Neuron (in vitro differentiated cells): ENCODE data around the gene AFAP1.

Source experiments
- H2AFZ ChIP-seq: one replicate; pipeline ENCODE4 v1.6.1; 2013; ENCODE audit warnings: low read depth, mild to moderate bottlenecking, inconsistent platforms, low read length, moderate library complexity
- H3K27me3 ChIP-seq: one replicate; pipeline ENCODE4 v1.6.1; 2013; ENCODE audit warnings: low read length; ENCODE audit not compliant: insufficient read depth
- H3K36me3 ChIP-seq: one replicate; pipeline ENCODE4 v1.6.1; 2013; ENCODE audit warnings: low read length; ENCODE audit not compliant: insufficient read depth
- H3K4me1 ChIP-seq: one replicate; pipeline ENCODE4 v1.6.1; 2013; ENCODE audit warnings: low read length; ENCODE audit not compliant: insufficient read depth
- H3K4me3 ChIP-seq: 2 replicates; pipeline ENCODE4 v1.5.1; 2013; ENCODE audit warnings: mild to moderate bottlenecking, low read length, moderate library complexity
- H3K9me3 ChIP-seq: one replicate; pipeline ENCODE4 v1.6.1; 2013; ENCODE audit warnings: low read length

AFAP1 gene

GRCh38 chr4:7976634-7977033, 37.0 kb upstream of the AFAP1 start:
- Histone ChIP-seq H3K4me3 (no peak overlapping the region), H3K27me3 (peaks cover 9% of the 10 kb centered on the region), H3K9me3 (no peaks in the 10 kb centered on the region), H2AFZ (no peak overlapping the region), H3K36me3 (no peaks in the 10 kb centered on the region), H3K4me1 (no peaks in the 10 kb centered on the region)

GRCh38 chr4:7976025-7976424, 36.4 kb upstream of the AFAP1 start:
- Histone ChIP-seq H3K36me3 (no peaks in the 10 kb centered on the region), H3K9me3 (no peaks in the 10 kb centered on the region), H2AFZ (no peak overlapping the region), H3K4me3 (no peak overlapping the region), H3K27me3 (peaks cover 9% of the 10 kb centered on the region), H3K4me1 (no peaks in the 10 kb centered on the region)

GRCh38 chr4:7974425-7974824, 34.8 kb upstream of the AFAP1 start:
- Histone ChIP-seq H2AFZ (no peak overlapping the region), H3K27me3 (peaks cover 6% of the 10 kb centered on the region), H3K9me3 (no peaks in the 10 kb centered on the region), H3K36me3 (no peaks in the 10 kb centered on the region), H3K4me1 (peaks cover 7% of the 10 kb centered on the region), H3K4me3 (no peak overlapping the region)

GRCh38 chr4:7973545-7973981, 33.9 kb upstream of the AFAP1 start:
- no peaks in the 10 kb centered on the region for H3K36me3 ChIP-seq
- no peaks in the 10 kb centered on the region for H3K27me3 ChIP-seq
- H2AFZ ChIP-seq: no peak overlapping the region
- H3K9me3 ChIP-seq: no peaks in the 10 kb centered on the region
- peaks cover 7% of the 10 kb centered on the region for H3K4me1 ChIP-seq
- H3K4me3 ChIP-seq: no peak overlapping the region

- H3K4me1 ChIP-seq: peaks cover 12% of the 10 kb centered on the region
- H3K4me3 ChIP-seq: no peak overlapping the region
Measured at GRCh38 chr4:7971881-7972500, 32.3 kb upstream of the AFAP1 start.

GRCh38 chr4:7971159-7971631, 31.5 kb upstream of the AFAP1 start:
- Histone ChIP-seq H3K36me3 (no peaks in the 10 kb centered on the region), H3K4me1 (peaks cover 14% of the 10 kb centered on the region), H2AFZ (no peak overlapping the region), H3K9me3 (no peaks in the 10 kb centered on the region), H3K27me3 (no peaks in the 10 kb centered on the region), H3K4me3 (no peak overlapping the region)

More at GRCh38 chr4:7971881-7972500, 32.3 kb upstream of the AFAP1 start:
- Histone ChIP-seq H2AFZ (no peak overlapping the region), H3K27me3 (no peaks in the 10 kb centered on the region), H3K9me3 (no peaks in the 10 kb centered on the region), H3K36me3 (no peaks in the 10 kb centered on the region)

GRCh38 chr4:7970361-7970946, 30.8 kb upstream of the AFAP1 start:
- Histone ChIP-seq H3K4me3 (no peak overlapping the region), H3K4me1 (peaks cover 14% of the 10 kb centered on the region), H3K36me3 (no peaks in the 10 kb centered on the region), H3K27me3 (no peaks in the 10 kb centered on the region), H3K9me3 (no peaks in the 10 kb centered on the region), H2AFZ (no peak overlapping the region)

- Histone ChIP-seq H2AFZ (no peak overlapping the region), H3K4me3 (no peak overlapping the region), H3K4me1 (peaks cover 14% of the 10 kb centered on the region), H3K27me3 (peaks cover 3% of the 10 kb centered on the region), H3K36me3 (no peaks in the 10 kb centered on the region), H3K9me3 (no peaks in the 10 kb centered on the region)
Measured at GRCh38 chr4:7968262-7968896, 28.7 kb upstream of the AFAP1 start.

GRCh38 chr4:7967501-7968261, 28.0 kb upstream of the AFAP1 start:
- Histone ChIP-seq H3K9me3 (no peaks in the 10 kb centered on the region), H3K4me1 (peaks cover 14% of the 10 kb centered on the region), H3K36me3 (no peaks in the 10 kb centered on the region), H3K27me3 (peaks cover 3% of the 10 kb centered on the region), H2AFZ (no peak overlapping the region), H3K4me3 (no peak overlapping the region)

GRCh38 chr4:7967063-7967440, 27.4 kb upstream of the AFAP1 start:
- no peak overlapping the region for H2AFZ ChIP-seq
- H3K36me3 ChIP-seq: no peaks in the 10 kb centered on the region
- H3K27me3 ChIP-seq: peaks cover 3% of the 10 kb centered on the region
- no peaks in the 10 kb centered on the region for H3K9me3 ChIP-seq
- no peak overlapping the region for H3K4me3 ChIP-seq
- H3K4me1 ChIP-seq: peaks cover 14% of the 10 kb centered on the region

- Histone ChIP-seq H3K9me3 (no peaks in the 10 kb centered on the region), H3K36me3 (no peaks in the 10 kb centered on the region), H3K4me1 (peaks cover 14% of the 10 kb centered on the region), H3K4me3 (no peak overlapping the region), H2AFZ (no peak overlapping the region), H3K27me3 (peaks cover 3% of the 10 kb centered on the region)
Measured at GRCh38 chr4:7966281-7967062, 26.8 kb upstream of the AFAP1 start.

- H3K36me3 ChIP-seq: no peaks in the 10 kb centered on the region
- peaks cover 6% of the 10 kb centered on the region for H3K27me3 ChIP-seq
- H3K4me1 ChIP-seq: peaks cover 12% of the 10 kb centered on the region
- H2AFZ ChIP-seq: no peak overlapping the region
- H3K4me3 ChIP-seq: no peak overlapping the region
- H3K9me3 ChIP-seq: no peaks in the 10 kb centered on the region
Measured at GRCh38 chr4:7964890-7965662, 25.4 kb upstream of the AFAP1 start.
